Measurements from ENCODE around the gene TMCO4. TPM values are rescaled to one million over a fixed set of nuclear protein-coding genes. Genes with fewer than 3 reads are reported as not detected.

TMCO4 gene
- total RNA-seq, 1 experiment from 2014 or later = 4.3 TPM

- no peak for DNase-seq (ENCODE audit: low spot score)
- ChIA-PET CTCF (interaction anchor here (0.6 to 1.1 kb wide), 9 partner anchors 9 to 737 kb away, joined by 3 to 5 read pairs (median 4); no protein-coding TSS in a partner anchor), POLR2A (ENCODE audit: low non-redundant PET) (interaction anchor here (0.6 kb wide), 1 partner anchor 998 kb away, joined by 6 read pairs; no protein-coding TSS in a partner anchor)
- Histone ChIP-seq H3K9me3 (ENCODE audit: low read depth, low read length, poor library complexity, severe bottlenecking) (no peaks in the 10 kb centered on the region), H3K27me3 (replicated peaks; ENCODE audit: insufficient read depth, low read depth, low read length, poor library complexity) (no peaks in the 10 kb centered on the region), H3K4me3 (ENCODE audit: low read depth, low read length, poor library complexity, severe bottlenecking) (no peak overlapping the region), H3K4me1 (ENCODE audit: insufficient read depth, low read length, poor library complexity, severe bottlenecking) (peaks cover 8% of the 10 kb centered on the region), H3K36me3 (ENCODE audit: insufficient read depth, low read length, poor library complexity, severe bottlenecking) (no peaks in the 10 kb centered on the region), H3K27ac (ENCODE audit: low read depth, low read length, poor library complexity, severe bottlenecking) (no peak overlapping the region)
- no peak for TF ChIP-seq EZH2 (IDR thresholded peaks at IDR 0.05; ENCODE audit: borderline replicate concordance, low read depth, low read length, poor library complexity, severe bottlenecking)
- TF ChIP-seq, protein P1, sequence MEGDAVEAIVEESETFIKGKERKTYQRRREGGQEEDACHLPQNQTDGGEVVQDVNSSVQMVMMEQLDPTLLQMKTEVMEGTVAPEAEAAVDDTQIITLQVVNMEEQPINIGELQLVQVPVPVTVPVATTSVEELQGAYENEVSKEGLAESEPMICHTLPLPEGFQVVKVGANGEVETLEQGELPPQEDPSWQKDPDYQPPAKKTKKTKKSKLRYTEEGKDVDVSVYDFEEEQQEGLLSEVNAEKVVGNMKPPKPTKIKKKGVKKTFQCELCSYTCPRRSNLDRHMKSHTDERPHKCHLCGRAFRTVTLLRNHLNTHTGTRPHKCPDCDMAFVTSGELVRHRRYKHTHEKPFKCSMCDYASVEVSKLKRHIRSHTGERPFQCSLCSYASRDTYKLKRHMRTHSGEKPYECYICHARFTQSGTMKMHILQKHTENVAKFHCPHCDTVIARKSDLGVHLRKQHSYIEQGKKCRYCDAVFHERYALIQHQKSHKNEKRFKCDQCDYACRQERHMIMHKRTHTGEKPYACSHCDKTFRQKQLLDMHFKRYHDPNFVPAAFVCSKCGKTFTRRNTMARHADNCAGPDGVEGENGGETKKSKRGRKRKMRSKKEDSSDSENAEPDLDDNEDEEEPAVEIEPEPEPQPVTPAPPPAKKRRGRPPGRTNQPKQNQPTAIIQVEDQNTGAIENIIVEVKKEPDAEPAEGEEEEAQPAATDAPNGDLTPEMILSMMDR (conservative IDR thresholded peaks at IDR 0.05; ENCODE audit: low read depth, low read length) = no peak
- intact Hi-C loops (cut with micrococcal nuclease; ENCODE audit: unreplicated experiment) = loop anchor here (5.0 to 10.0 kb wide), 2 partner anchors 453 to 746 kb away; partner anchors contain the start of gene ALDH4A1
- no TSS peak for BruUV-seq (replicated peaks)
Observed at GRCh38 chr1:19650416-19651140, 149.1 kb downstream of the TMCO4 start.

GRCh38 chr1:19648689-19649088 is 151.0 kb downstream of the TMCO4 start:
- POLR2A ChIA-PET (ENCODE audit: low non-redundant PET) = no interaction called here
- H3K4me3 ChIP-seq (ENCODE audit: low read depth, low read length, poor library complexity, severe bottlenecking) = no peak overlapping the region
- TF ChIP-seq, protein P1 (conservative IDR thresholded peaks at IDR 0.05; ENCODE audit: low read depth, low read length) = peak; percentile 28
- TF ChIP-seq EZH2 (IDR thresholded peaks at IDR 0.05; ENCODE audit: borderline replicate concordance, low read depth, low read length, poor library complexity, severe bottlenecking) = no peak
- H3K4me1 ChIP-seq (ENCODE audit: insufficient read depth, low read length, poor library complexity, severe bottlenecking) = peaks cover 12% of the 10 kb centered on the region
- H3K27ac ChIP-seq (ENCODE audit: low read depth, low read length, poor library complexity, severe bottlenecking) = no peak overlapping the region
- no peaks in the 10 kb centered on the region for H3K27me3 ChIP-seq (replicated peaks; ENCODE audit: insufficient read depth, low read depth, low read length, poor library complexity)
- BruUV-seq (replicated peaks) = no TSS peak
- no peak for DNase-seq (ENCODE audit: low spot score)
- no peaks in the 10 kb centered on the region for H3K9me3 ChIP-seq (ENCODE audit: low read depth, low read length, poor library complexity, severe bottlenecking)
- no peaks in the 10 kb centered on the region for H3K36me3 ChIP-seq (ENCODE audit: insufficient read depth, low read length, poor library complexity, severe bottlenecking)
- intact Hi-C loops (cut with micrococcal nuclease; ENCODE audit: unreplicated experiment) = no loop called here
- CTCF ChIA-PET = no interaction called here

- H3K27me3 ChIP-seq (replicated peaks; ENCODE audit: insufficient read depth, low read depth, low read length, poor library complexity) = no peaks in the 10 kb centered on the region
- no peak for TF ChIP-seq EZH2 (IDR thresholded peaks at IDR 0.05; ENCODE audit: borderline replicate concordance, low read depth, low read length, poor library complexity, severe bottlenecking)
- TF ChIP-seq, protein P1 (conservative IDR thresholded peaks at IDR 0.05; ENCODE audit: low read depth, low read length) = no peak
- no peak for DNase-seq (ENCODE audit: low spot score)
- BruUV-seq (replicated peaks) = no TSS peak
- no peaks in the 10 kb centered on the region for H3K9me3 ChIP-seq (ENCODE audit: low read depth, low read length, poor library complexity, severe bottlenecking)
- H3K4me1 ChIP-seq (ENCODE audit: insufficient read depth, low read length, poor library complexity, severe bottlenecking) = peaks cover 12% of the 10 kb centered on the region
- H3K36me3 ChIP-seq (ENCODE audit: insufficient read depth, low read length, poor library complexity, severe bottlenecking) = no peaks in the 10 kb centered on the region
- intact Hi-C loops (cut with micrococcal nuclease; ENCODE audit: unreplicated experiment) = no loop called here
- POLR2A ChIA-PET (ENCODE audit: low non-redundant PET) = no interaction called here
- H3K27ac ChIP-seq (ENCODE audit: low read depth, low read length, poor library complexity, severe bottlenecking) = no peak overlapping the region
- no peak overlapping the region for H3K4me3 ChIP-seq (ENCODE audit: low read depth, low read length, poor library complexity, severe bottlenecking)
- CTCF ChIA-PET = no interaction called here
Observed at GRCh38 chr1:19648239-19648638, 151.5 kb downstream of the TMCO4 start.

Measured in A673 (cell line).